ENCODE measurements around the gene PLEKHG7.

GRCh38 chr12:92784356-92784755, 81.6 kb downstream of the PLEKHG7 start:
- TF ChIP-seq CTCF (conservative IDR thresholded peaks at IDR 0.05; ENCODE audit: low read depth in 2 of 2) (no peak), REST (IDR thresholded peaks at IDR 0.05; ENCODE audit: unreplicated experiment) (no peak), EZH2 (IDR thresholded peaks at IDR 0.05; ENCODE audit: low read depth, unreplicated experiment) (no peak), ETS1 (IDR thresholded peaks at IDR 0.05) (no peak), POLR2AphosphoS5 (IDR thresholded peaks at IDR 0.05; ENCODE audit: low read depth) (no peak), EZH2phosphoT487 (IDR thresholded peaks at IDR 0.05; ENCODE audit: unreplicated experiment) (no peak), CREB1 (CRISPR knock-in tag; IDR thresholded peaks at IDR 0.05; ENCODE audit: low read depth) (no peak), ZNF331 (CRISPR knock-in tag; IDR thresholded peaks at IDR 0.05; ENCODE audit: low read depth) (no peak), STAT1 (IDR thresholded peaks at IDR 0.05; ENCODE audit: unreplicated experiment) (no peak)
